GM12892 (cell line): Measurements from ENCODE around the gene ABCB8.

ENCODE experiments used
- POLR2A ChIP-seq: IDR thresholded peaks from 2 replicates; pipeline ENCODE4 v1.6.1; 2011; ENCODE audit warnings: low read depth, low read length, control low read depth
- TAF1 ChIP-seq: IDR thresholded peaks from 2 replicates; pipeline ENCODE4 v1.6.1; 2011; ENCODE audit warnings: low read depth, mild to moderate bottlenecking, control low read depth, low read length, borderline replicate concordance

- TF ChIP-seq TAF1 (no peak), POLR2A (no peak)
These were observed 20.7 kb downstream of the ABCB8 start for GRCh38 chr7:151048911-151049463.
